HG03571 (cell line): Measurements from ENCODE around the gene USP34.
"Not testable (repeated sequence)": the region's sequence is repeated elsewhere in the genome, so short reads cannot be mapped to it uniquely, and the experiment has no call there.

ENCODE experiments used
- ATAC-seq: cut with Tn5 transposase; IDR thresholded peaks from one replicate; pipeline ENCODE4 v1.9.1; 2021; ENCODE audit not compliant: unreplicated experiment

USP34 gene

DNA sequence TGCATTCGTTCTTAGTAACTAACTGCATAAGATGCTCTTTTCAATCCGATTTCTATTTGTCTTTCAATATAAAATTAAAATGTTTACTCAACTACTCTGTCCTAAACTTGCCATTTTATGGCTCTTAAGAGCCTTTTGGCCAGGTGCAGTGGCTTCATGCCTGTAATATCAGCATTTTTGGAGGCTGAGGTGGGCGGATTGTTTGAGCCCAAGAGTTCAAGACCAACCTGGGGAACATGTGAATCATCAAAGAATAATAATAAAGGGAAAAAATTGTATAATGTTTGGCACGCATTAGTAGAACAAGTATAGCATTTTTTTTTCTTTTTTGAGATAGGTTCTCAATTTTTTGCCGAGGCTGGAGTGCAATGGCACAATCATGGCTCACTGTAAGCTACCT is 216.4 kb downstream of the USP34 start:
- no peak for ATAC-seq

DNA sequence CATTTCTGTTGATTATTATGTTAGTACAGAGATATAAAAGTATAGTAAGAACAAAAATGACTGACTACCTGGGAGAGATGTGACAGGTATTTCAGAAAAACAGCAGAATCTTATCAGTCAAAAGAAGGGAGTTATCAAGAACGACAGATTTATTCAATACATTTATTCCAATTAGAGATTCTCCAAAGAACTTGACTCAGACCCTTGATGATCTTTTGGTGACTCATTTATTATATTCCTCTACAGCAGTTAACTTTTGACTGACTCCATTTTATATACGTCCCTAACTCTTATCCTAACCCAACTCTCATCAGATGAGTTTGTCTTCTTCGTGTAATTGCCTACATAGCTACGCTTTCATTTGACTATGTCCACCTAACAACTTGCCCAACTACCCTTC is 217.8 kb downstream of the USP34 start:
- no peak for ATAC-seq

DNA sequence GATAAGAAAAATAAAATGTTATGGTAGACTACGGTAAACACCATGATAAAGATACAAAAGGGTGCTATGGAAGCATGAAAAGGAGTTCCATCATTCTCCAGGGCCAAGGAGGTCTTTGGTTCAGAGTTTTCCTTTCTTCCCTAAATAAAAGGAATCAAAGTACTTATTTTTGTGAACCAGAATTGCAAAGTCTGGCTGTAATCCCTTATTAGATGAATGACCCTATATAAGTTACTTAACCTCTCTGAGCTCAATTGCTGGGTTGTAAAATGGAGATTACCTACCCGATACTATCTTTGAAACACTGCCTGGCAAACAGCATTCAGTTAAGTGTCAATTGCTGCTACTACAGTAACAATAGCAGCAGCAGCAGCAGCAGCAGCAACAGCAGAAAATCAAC is 218.9 kb downstream of the USP34 start:
- no peak for ATAC-seq

DNA sequence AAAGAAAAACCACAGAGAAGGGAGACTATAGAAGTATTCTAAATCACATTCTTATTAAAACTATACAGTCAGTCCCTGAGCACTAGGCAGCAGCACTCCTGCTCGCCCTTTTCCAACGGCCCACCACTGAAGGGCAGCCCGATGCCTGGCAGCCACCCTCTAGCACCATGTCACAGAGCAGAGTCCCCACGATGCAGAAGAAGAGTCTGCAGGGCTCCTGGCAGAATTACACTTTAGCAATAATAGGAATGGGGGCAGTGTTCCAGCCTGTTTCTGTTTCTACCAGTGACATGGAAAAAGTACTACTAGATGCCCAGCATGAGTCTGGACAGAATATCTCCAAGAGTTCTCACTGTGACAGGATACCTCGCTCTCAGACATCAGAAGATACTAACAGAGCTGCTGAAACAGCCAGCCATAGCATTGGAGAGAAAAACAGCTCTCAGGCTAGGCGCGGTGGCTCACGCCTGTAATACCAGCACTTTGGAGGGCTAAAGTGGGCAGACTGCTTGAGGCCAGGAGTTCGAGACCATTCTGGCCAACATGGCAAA is 221.3 kb downstream of the USP34 start:
- ATAC-seq: no peak

DNA sequence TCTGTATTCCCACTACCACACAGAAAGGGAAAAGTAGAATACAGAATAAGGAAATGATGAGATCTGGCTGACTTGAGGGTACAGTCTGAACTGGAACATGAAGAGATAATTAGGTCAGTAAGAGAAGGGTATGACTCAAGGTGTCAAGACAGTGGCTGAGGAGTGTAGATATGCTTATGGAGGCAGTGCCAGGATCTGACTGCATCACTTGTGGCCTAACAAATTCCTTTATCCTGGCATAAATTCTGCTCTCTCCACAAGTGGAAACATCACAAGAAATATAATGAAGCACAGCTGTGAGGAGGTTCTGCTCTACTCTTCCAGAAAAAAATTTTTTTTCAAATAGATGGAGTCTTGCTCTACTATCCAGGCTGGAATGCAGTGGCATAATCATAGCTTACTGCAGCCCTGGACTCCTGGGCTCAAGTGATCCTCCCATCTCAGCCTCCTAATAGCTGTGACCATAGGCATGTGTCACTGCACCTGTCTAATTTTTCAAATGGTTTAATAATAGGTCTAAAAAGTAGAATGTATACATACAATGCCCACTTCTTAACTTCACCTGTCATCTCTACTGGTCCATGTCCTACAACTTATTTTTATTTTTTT is 223.6 kb downstream of the USP34 start:
- no peak for ATAC-seq

DNA sequence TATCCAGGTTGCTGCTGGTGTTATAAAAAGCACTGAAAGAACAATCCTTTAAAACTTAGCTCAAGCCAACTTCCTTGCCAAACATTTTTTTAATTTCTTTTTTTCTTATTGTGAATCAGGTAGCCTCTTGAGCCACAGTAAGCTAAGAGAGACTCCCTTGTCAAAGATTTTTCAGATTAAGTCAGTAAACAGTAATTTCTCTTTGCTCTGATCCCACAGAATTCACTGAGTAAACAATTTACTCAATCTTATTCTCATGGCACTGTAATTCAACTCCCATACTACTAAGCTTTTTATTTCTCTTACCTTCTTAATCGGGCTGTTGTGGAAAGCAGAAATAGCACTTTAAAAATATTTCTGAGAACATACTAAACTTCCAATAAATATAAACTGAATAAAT is 226.2 kb downstream of the USP34 start:
- no peak for ATAC-seq

DNA sequence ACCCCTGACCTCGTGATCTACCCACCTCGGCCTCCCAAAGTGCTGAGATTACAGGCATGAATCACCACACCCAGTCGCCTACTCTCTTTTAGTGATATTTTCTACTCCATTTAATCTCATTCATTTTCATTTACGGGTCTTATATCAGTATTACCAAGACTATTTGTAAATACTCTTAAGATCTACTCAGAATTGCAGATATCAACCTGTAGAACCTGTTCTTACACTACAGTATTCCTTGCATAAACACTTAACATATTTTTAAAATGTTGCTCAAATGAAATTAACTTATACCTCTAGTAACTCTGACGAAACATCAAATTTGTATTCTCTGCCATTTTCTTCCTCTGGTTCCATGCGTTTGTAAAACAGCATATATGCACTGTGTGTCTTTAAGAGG is 229.6 kb downstream of the USP34 start:
- no peak for ATAC-seq

DNA sequence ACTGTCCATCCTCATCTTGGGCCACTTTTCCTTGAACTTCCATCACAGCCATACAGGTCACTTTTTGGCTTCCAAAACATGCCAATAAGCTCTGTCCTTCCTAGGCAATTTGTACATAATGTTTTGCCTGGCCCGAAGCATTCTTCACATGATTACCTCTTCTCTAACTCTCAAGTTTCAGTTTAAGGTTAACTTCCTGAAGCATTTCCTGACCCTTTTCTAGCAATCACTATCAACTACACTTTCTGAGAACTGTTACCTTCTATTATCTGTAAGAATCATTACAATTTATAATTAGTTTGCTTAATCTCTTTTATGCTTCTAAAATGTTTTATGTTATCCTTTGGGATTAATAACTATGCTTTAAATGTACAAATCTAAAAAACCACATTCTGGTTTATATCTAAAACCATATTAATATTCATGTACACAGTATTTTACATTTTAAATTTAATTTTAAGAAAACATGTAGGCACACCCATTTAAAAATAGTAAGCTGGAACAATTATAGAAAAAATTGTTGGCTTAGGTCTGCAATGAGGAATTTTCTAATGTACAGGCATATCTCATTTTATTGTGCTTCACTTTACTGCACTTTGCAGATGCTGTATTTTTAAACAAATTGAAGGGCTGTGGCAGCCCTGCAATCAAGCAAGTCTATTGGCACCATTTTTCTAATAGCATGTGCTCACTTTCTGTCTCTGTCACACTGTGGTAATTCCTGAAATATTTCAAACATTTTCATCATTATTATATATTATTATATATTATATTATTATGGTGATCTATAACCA is 232.5 kb downstream of the USP34 start:
- ATAC-seq: no peak

DNA sequence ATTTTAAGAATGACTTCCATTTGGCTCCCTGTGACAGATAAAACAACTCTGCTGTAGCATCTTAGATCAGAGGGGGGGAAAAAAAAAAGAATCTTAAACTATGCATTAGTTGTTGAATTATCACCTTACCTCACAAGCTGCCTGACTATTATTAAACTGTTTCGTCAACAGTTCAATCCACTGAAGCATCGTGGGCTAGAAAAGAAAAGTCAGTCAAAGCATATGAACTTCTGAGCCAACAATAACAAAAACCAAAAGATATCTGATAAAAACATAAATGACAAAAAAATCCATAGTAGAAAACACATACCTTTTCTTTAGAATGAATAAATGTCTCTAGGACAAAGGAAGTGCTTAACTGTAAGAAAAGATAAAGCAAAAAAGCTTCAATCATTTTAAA is 235.2 kb downstream of the USP34 start:
- no peak for ATAC-seq

DNA sequence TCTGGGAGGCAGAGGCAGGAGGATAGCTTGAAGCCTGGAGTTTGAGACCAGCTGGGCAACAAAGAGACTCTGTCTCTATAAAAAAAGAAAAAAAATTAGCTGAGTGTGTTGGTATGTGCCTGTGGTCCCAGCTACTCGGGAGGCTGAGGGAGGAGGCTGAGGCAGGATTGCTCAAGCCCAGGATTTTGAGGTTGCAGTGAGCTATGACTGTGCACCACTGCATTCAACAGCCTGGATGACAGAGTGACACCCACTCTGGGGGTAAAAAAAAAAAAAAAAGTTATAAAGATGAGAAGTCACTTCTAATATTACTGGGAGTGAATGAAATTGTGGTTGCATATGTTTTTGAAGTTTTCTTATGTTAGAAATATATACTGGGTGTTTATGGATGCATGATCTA is 237.3 kb downstream of the USP34 start:
- ATAC-seq: no peak

DNA sequence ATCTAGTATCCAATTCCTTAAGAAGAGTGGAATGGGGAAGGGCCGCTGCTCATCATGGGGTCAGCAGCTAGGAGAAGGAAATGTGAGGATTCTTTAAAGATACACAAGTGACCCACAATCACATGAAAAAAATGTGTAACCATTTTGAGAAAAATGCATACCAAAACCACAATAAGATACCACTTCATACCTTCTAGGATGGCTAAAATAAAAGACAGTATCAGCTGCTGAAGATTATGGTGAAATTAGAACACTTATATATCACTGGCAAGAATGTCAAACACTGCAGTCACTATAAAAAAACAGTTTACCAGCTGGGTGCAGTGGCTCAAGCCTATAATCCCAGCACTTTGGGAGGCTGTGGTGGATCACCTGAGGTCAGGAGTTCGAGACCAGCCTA is 241.0 kb downstream of the USP34 start:
- no peak for ATAC-seq

DNA sequence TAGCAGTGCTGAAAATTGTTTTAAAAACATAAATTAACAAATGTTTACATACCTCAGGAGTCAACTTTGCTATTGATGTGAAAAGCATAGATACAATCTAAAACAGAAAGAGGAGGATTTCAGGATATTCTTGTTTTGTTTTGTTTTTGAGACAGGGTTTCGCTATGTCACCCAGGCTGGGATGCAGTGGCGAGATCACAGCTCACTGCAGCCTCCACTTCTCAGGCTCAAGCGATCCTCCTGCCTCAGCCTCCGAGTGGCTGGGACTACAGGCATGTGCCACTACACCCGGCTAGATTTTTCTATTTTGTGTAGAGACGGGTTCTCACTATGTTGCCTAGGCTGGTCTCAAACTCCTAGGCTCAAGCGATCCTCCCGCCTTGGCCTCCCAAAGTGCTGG is 248.3 kb downstream of the USP34 start:
- ATAC-seq: no peak

DNA sequence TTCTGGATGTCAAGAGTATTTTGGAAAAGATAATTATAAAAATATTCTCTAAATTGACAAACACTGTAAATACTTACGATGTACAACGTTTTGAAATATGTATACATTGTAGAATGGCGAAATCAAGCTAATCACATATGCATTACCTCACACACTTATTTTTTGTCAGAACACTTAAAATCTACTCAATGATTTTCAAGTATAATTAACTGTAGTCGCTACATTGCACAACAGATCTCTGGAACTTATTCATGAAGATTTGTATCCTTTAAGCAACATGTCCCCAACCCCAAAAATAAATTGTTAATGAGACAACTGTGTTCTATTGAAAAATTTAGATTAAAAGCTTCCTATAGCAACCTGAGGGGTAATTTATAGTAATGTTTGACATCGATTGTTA is 249.1 kb downstream of the USP34 start:
- ATAC-seq: no peak

DNA sequence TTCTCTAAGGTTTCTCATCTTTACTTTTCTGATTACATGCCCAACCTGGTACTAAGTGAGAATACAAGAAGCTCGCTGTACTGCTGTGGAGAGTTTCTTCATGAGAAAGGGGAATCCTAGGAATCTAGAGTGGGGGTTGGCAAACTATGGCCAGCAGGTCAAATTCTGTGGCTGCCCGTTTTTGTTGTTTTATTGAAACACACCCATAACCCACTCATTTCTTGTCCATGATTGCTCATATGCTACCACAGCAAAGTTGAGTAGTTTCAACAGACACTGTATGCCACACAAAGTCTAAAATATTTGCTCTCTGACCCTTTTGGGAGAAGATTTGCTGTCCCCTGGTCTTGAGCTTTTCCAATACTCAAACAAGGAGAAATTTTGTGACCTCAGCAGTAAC is 250.1 kb downstream of the USP34 start:
- ATAC-seq: no peak

DNA sequence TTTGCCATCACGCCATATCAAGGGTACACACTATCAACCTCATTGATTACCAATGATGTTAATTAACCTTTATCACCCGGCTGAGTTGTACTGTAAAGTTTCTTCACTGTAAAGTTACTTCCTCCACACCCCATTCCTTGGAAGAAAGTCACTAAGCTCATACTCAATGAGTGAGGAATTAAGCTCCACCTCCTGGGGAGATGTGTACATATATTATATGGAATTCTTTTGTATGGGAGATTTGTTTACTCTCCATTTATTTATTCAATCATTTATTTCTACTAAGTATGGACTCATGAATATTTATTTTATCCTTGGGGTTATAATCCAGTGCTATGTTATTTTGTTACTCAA is 252.1 kb downstream of the USP34 start:
- ATAC-seq: no peak

DNA sequence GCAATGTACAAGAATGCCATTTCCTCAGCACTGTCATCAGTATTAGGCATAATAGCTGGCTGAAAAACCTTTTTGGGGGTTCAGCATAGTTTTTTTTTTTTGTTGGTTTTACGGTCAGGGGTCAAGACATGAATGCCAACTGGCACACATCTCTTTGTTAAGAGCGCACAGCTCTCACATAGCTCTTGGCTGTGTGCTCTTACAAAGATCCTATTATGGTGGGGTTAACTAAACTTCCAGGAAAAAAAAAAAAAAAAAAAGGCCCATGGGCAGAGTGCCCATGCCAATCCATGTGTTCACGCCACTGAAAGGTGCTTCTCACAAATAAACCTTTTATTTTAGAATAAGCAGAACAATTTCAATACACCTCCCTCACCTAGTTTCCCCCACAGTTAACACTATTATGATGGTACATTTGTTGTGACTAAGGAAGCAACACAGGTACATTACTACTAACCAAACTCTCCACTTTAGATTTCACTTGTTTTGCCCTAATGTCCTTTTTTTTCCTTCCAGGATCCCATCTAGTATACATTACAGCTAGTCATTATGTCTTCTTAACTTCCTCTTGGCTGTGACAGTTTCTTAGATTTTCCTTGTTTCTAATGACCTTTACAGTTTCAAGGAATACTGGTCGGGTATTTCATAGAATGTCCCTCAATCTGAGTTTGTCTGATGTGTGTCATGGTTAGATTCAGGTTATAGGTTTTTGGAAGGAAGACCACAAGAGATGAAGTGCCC is 252.6 kb downstream of the USP34 start:
- no peak for ATAC-seq

DNA sequence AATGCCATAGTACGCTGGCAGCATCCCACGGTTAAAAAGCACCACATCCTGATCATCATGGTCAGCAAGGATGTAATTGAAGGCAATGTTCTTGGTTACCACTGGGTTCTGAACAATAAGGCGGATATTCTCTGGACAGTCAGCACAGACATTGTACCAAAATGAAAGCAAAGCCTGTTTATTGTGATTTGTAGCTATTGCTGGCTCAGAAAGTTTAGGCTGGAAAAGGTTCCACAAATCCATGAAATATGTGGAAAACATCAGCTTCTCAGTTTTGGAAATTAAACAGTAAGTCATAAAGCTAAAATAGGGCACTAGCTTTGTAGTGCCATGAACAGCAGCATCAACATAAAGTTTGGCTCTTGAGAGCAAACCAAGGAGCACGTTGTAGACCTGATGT is 256.7 kb downstream of the USP34 start:
- no peak for ATAC-seq

DNA sequence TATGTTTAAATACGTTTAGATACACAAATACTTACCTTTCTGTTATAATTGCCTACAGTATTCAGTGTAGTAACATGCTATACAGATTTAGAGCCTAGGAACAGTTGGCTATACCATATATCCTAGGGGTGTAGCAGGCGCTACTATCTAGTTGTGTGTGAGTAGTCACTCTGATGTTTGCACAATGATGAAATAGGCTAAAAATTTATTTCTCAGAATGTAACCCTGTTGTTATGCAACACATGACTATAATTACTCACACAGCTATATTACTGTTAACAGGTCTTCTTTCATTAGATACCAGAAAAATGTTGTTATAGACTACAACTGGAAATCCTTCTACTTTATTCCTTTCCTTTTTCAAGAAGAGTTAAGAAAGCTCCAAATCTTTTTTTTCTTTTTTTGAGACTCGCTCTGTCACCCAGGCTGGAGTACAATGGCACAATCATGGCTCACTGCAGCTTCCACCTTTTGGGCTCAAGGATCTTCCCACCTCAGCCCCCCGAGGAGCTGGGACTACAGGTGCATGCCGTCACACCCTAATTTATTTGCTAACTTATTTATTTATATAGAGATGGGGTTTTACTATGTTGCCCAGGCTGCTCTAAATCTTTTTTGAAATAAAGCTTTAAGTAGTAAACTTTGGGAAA is 260.4 kb downstream of the USP34 start:
- no peak for ATAC-seq

DNA sequence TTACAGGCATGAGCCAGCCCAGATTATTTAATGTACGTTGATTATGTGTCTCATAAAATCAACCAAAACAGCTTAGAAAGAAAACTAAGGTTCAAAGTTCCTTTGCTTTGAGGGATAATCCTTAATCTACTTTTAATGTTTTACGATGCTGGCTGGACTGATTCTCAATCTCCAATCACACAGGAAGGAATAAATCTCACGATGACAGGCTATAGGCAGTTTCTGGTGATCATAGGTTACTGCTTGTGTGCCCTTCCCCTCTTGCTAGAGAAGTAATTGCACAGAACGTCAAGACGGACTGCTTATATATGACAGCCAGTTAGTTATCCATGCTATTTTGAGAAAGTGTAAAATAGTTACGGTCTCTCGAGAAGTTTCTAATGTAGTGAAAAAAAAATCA is 265.8 kb downstream of the USP34 start:
- no peak for ATAC-seq

DNA sequence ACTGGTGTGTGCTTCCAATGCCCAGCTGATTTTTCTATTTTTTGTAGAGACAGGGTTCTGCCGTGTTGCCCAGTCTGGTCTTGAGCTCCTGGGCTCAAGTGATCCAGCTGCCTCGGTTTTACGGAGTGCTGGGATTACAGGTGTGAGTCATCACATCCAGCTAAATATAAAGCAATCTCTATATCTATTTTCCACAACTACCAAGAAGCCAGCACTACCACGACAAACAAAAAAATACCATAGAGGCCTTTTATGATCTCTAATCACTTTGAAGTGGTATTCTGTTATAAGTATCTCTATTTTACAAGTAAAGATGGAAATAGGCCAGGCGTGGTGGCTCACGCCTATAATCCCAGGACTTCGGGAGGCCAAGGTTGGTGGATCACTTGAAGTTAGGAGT is 274.2 kb downstream of the USP34 start:
- ATAC-seq: no peak

DNA sequence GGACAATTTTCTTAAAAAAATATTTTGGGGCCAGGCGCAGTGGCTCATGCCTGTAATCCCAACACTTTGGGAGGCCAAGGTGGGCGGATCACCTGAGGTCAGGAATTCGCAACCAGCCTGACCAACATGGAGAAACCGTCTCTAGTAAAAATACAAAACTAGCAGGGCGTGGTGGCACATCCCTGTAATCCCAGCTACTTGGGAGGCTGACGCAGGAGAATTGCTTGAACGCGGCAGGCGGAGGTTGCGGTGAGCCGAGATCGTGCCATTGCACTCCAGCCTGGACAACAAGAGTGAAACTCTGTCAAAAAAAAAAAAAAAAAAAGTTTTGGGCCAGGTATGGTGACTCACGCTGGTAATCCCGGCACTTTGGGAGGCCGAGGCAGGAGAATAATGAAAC is 276.2 kb downstream of the USP34 start:
- ATAC-seq: not testable (repeated sequence)
